GM19238 (cell line): ENCODE results near the gene OCRL.

Source experiments
- DNase-seq: peaks from one replicate; pipeline ENCODE4 v3.0.0; 2011; ENCODE audit warnings: low spot score; ENCODE audit not compliant: insufficient read length

The OCRL gene

GRCh38 chrX:129540068-129540653, at the start of gene OCRL:
TSS of gene OCRL (plus strand) at chrX:129540259. CDS start at chrX:129540440, 181 bp downstream.
- DNase-seq, result peak; percentile 65

GRCh38 chrX:129490330-129490729, 49.7 kb upstream of the OCRL start:
- no peak for DNase-seq

GRCh38 chrX:129493643-129494042, 46.4 kb upstream of the OCRL start:
- DNase-seq, result no peak

GRCh38 chrX:129494887-129495286, 45.2 kb upstream of the OCRL start:
- no peak for DNase-seq

GRCh38 chrX:129495900-129496299, 44.2 kb upstream of the OCRL start:
- DNase-seq, result no peak

- DNase-seq, result no peak
These were observed 43.4 kb upstream of the OCRL start for GRCh38 chrX:129496625-129497024.

GRCh38 chrX:129497146-129497843, 42.8 kb upstream of the OCRL start:
- DNase-seq, result no peak

GRCh38 chrX:129510331-129510730, 29.7 kb upstream of the OCRL start:
- DNase-seq, result no peak

- no peak for DNase-seq
These were observed 28.4 kb upstream of the OCRL start for GRCh38 chrX:129511689-129512088.

- no peak for DNase-seq
These were observed 27.6 kb upstream of the OCRL start for GRCh38 chrX:129512409-129512808.

- DNase-seq, result no peak
These were observed 23.7 kb upstream of the OCRL start for GRCh38 chrX:129516402-129516801.

- no peak for DNase-seq
These were observed 19.9 kb upstream of the OCRL start for GRCh38 chrX:129520151-129520550.

- DNase-seq, result no peak
These were observed 17.6 kb upstream of the OCRL start for GRCh38 chrX:129522184-129523078.

- no peak for DNase-seq
These were observed 16.8 kb upstream of the OCRL start, which contains the start of gene SMARCA1 for GRCh38 chrX:129523079-129523911. TSS of gene SMARCA1 (minus strand) at chrX:129523490. CDS start at chrX:129523370, 120 bp downstream.

- DNase-seq, result no peak
These were observed 15.7 kb upstream of the OCRL start for GRCh38 chrX:129524250-129524850.

GRCh38 chrX:129525162-129525561, 14.9 kb upstream of the OCRL start:
- DNase-seq, result no peak

- no peak for DNase-seq
These were observed 14.2 kb upstream of the OCRL start for GRCh38 chrX:129525896-129526295.

GRCh38 chrX:129529685-129530281, 10.3 kb upstream of the OCRL start:
- DNase-seq, result no peak

GRCh38 chrX:129530410-129530809, 9.6 kb upstream of the OCRL start:
- DNase-seq, result no peak

- no peak for DNase-seq
These were observed 8.9 kb upstream of the OCRL start for GRCh38 chrX:129531132-129531531.
